DMS114 treated with DMSO at 0.1 percent for 48 hours (cell line): ENCODE data around the gene CWH43.
"Not testable (repeated sequence)": the region's sequence is repeated elsewhere in the genome, so short reads cannot be mapped to it uniquely, and the experiment has no call there.

Experiments
- DNase-seq: peaks from one replicate; lab custom pipeline; 2025; ENCODE audit not compliant: unreplicated experiment; lab: John Stamatoyannopoulos, UW

CWH43 gene

DNA sequence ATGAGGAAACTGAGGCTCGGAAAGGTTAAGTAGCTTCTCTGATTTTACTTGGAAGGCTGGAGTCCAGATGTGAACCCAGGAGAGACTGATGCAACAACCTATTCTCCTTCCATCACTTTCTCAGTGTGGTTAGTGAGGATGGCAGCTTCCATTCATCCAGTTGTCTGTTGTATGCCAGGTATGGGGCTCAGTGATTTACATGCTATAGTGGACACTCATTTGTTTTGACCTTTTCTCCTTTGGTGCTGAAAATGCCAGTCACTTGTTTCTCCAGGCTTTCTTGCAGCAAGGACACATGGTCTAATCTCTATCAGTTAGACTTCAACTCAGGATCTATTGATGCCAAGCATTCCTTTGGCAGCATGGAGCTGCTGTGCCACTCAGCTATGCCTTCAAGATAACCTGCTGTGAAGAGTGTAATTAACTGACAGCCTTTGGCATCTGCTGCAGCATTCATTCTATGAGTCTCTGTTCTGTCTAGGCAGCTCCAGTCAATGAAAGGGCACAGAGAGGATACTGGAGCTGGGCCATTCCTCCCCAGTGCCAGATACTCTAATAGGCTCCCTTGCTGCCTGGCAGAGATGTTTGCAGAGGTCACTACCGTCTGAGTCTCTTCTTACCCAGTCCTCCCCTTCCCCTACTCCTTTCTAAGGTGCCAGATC is 11.0 kb upstream of the CWH43 start:
- DNase-seq = no peak

- no peak for DNase-seq
These were observed 10.0 kb upstream of the CWH43 start for GRCh38 chr4:48976041-48976440.

- no peak for DNase-seq
These were observed 6.0 kb upstream of the CWH43 start for GRCh38 chr4:48979914-48980579.

DNA sequence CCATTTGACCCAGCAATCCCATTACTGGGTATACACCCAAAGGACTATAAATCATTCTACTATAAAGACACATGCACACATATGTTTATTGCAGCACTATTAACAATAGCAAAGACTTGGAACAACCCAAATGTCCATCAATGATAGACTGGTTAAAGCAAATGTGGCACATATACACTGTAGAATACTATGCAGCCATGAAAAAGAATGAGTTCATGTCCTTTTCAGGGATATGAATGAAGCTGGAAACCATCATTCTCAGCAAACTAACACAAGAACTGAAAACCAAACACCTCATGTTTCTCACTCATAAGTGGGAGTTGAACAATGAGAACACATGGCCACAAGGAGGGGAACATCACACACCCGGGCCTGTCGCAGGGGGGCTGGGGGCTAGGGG is 2.1 kb upstream of the CWH43 start:
- not testable (repeated sequence) for DNase-seq

DNA sequence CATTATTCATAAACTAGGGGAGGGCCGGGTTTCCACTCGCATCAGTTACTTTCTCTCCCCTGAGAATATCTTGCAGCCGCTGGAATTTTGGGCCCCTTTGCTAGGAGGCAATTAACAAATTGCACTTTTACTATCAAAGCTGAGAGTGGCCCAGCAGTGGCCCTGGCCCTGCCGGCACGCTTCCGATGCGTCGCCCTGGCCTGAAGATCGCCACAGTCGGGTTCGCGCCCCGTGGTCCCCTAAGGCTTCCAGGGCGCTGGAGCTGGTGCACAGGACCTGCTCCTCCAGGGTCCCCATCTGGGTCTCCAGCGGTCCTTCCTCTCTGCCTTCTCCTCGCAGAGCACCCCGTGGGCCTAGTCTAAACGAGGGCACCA is 486 bp upstream of the CWH43 start:
- no peak for DNase-seq

DNA sequence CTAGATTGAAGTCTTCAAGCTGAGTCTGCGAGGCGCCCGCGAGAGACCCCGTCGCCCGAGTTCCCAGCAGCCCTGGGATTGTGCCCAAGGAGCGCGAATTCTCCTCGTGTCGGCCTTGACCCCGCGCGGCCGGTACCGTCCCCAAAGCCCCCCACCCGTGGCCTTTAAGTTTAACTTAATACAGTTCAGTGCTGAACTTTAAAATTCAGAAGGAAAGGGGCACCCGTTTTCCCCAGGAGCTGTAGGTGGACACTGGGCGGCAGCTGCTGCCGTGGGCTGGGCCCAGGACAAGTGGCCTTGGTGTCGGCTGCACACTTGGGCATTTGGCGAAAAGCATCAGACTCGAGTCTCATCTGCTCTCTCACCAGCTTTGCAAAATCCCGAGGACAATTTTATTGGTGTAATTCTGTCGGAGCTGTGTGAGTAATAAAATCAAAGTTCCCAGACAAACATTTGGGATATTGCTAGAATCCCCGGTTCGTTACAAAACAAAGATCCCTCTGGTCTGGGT is 634 bp downstream of the CWH43 start:
- no peak for DNase-seq

- no peak for DNase-seq
These were observed 3.6 kb downstream of the CWH43 start for GRCh38 chr4:48989461-48990203.

GRCh38 chr4:48991357-48991756 is 5.3 kb downstream of the CWH43 start:
- no peak for DNase-seq

- no peak for DNase-seq
These were observed 11.9 kb downstream of the CWH43 start for GRCh38 chr4:48997962-48998361.

DNA sequence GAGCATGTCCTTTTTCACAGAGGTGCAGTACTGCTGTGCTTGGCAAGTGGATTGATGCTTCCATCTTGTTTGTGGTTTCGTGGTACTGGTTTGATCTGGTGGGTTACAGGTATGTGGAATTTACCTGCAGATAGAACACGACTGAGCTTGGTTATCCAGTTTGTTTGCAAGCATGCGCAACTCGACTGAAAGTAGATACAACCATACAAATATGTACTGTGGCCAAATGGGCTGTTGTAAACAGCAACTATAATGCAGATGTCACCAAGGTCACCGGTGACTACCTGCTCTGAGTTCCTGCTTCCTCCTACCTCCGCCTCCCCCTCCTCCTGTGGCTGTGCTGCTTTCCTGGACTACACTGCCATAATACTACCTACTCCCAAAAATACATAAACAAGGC is 12.4 kb downstream of the CWH43 start:
- DNase-seq = no peak

GRCh38 chr4:49000806-49001205 is 14.7 kb downstream of the CWH43 start:
- DNase-seq = no peak

DNA sequence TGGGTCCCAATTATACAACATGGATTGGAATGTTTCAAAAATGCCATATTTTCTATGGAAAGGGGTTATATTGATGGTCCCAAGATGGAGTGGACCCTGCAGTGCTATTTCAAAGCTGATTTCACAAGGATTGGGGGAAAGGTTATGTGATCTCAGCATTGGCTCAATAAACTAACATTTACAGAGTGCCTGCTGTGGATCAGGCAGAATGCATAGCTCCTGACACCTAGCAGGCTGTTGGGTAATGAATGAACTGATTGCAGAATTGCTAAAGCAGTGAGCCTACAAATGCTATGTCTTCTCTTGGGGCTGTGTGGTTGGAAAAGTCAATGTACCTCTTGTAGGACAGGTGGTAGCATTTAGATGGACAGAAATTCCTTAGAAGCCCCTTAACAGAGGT is 16.9 kb downstream of the CWH43 start:
- DNase-seq = no peak

- no peak for DNase-seq
These were observed 32.7 kb downstream of the CWH43 start for GRCh38 chr4:49018718-49019295.

GRCh38 chr4:49032440-49033161 is 46.5 kb downstream of the CWH43 start:
- peak; percentile 11 for DNase-seq

DNA sequence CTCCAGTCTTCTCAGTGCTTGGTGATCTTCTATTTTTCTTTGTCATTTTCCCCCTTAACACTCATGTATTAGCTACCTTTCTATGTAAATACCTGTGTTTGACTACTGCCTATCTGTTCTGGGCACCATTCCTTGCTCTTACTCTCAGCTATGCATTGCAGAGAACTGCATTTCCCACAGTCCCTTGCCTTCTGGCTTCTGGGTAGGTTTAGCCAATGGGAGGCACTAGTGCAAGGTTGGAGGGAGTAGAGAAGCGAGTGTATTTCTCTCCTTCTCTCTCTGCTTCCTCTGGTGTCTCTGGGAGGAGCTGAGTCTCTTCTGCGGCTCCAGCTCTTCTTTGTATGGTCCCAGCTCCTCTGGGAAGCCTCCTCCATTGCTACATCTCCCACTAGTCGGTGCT is 50.5 kb downstream of the CWH43 start:
- no peak for DNase-seq

GRCh38 chr4:49044270-49044669 is 58.2 kb downstream of the CWH43 start:
- no peak for DNase-seq

GRCh38 chr4:49058306-49058705 is 72.2 kb downstream of the CWH43 start:
- no peak for DNase-seq

GRCh38 chr4:49063670-49064069 is 77.6 kb downstream of the CWH43 start:
- DNase-seq = no peak

DNA sequence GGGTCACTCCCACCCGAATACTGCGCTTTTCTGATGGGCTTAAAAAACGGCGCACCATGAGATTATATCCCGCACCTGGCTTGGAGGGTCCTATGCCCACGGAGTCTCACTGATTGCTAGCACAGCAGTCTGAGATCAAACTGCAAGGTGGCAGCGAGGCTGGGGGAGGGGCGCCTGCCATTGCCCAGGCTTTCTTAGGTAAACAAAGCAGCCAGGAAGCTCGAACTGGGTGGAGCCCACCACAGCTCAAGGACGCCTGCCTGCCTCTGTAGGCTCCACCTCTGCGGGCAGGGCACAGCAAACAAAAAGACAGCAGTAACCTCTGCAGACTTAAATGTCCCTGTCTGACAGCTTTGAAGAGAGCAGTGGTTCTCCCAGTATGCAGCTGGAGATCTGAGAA is 86.1 kb downstream of the CWH43 start:
- not testable (repeated sequence) for DNase-seq

GRCh38 chr4:49091883-49092282 is 105.8 kb downstream of the CWH43 start:
- DNase-seq = not testable (repeated sequence)

DNA sequence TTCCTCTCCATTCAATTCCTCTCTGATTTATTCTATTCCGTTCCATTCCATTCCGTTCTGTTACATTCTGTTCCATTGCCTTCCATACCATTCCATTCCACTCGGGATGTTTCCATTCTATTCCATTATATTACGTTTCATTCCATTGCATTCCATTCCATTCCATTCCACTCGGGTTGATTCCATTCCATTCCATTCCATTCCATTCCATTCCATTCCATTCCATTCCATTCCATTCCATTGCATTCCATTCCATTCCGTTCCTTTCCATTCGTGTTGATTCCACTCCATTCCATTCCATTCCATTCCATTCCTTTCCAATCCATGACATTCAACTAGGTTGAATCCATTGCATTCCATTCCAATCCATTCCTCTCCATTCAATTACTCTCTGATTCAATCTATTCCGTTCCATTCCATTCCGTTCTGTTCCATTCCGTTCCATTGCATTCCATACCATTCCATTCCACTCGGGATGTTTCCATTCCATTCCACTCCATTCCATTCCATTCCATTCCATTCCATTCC is 106.6 kb downstream of the CWH43 start:
- DNase-seq = not testable (repeated sequence)
